Omental fat pad (tissue), 4 donors: ENCODE results near the gene ITPR1. TPM values are rescaled to one million over a fixed set of nuclear protein-coding genes. Genes with fewer than 3 reads are reported as not detected.

ENCODE experiments used
- ATAC-seq: fragments of 150-250 bp; one replicate; pipeline ENCODE4 v1.9.1; 2016; ENCODE audit warnings: mild to moderate bottlenecking, moderate library complexity; ENCODE audit not compliant: low FRiP score
- DNase-seq: peaks from one replicate; pipeline ENCODE4 v3.0.0-alpha.2; 2019; ENCODE audit warnings: low spot score
- CTCF ChIP-seq, 3 donors: fragments of 450-650 bp; IDR thresholded peaks; one replicate each; pipeline ENCODE4 v1.5.1; 2016 to 2017; ENCODE audit warnings: antibody characterized with exemption in 3 of 3, mild to moderate bottlenecking in 3 of 3, moderate library complexity in 2 of 3
- total RNA-seq, 4 donors: library from RNA; depleted of rRNA; stranded (reverse); fragments of >200 nt; gene quantifications; one replicate each; pipeline ENCODE4 v1.1.0, GENCODE V29; 2016

ITPR1 gene
- total RNA-seq, 4 donors from 2014 or later: 38.3 to 58.5 (median 41.3) TPM

- no peak for TF ChIP-seq CTCF (IDR thresholded peaks at IDR 0.05)
- no peak for DNase-seq
- ATAC-seq: no peak
Measured at GRCh38 chr3:4755566-4755965, 262.4 kb downstream of the ITPR1 start.

- DNase-seq (no peak), ATAC-seq (no peak)
- TF ChIP-seq CTCF (IDR thresholded peaks at IDR 0.05): no peak
Measured at GRCh38 chr3:4756057-4756775, 263.1 kb downstream of the ITPR1 start.

GRCh38 chr3:4756855-4757574, 263.9 kb downstream of the ITPR1 start:
- TF ChIP-seq CTCF (IDR thresholded peaks at IDR 0.05): no peak
- ATAC-seq (no peak), DNase-seq (no peak)

- no peak for DNase-seq
- ATAC-seq: peak; percentile 33
- TF ChIP-seq CTCF (IDR thresholded peaks at IDR 0.05): no peak
Measured at GRCh38 chr3:4757575-4758248, 264.6 kb downstream of the ITPR1 start.

GRCh38 chr3:4758249-4758860, 265.2 kb downstream of the ITPR1 start:
- no peak for ATAC-seq
- no peak for TF ChIP-seq CTCF (IDR thresholded peaks at IDR 0.05)
- no peak for DNase-seq

- no peak for DNase-seq
- no peak for ATAC-seq
- TF ChIP-seq CTCF (IDR thresholded peaks at IDR 0.05): no peak
Measured at GRCh38 chr3:4758957-4759656, 266.0 kb downstream of the ITPR1 start.
